ENCODE data around the gene TOM1.

DNA sequence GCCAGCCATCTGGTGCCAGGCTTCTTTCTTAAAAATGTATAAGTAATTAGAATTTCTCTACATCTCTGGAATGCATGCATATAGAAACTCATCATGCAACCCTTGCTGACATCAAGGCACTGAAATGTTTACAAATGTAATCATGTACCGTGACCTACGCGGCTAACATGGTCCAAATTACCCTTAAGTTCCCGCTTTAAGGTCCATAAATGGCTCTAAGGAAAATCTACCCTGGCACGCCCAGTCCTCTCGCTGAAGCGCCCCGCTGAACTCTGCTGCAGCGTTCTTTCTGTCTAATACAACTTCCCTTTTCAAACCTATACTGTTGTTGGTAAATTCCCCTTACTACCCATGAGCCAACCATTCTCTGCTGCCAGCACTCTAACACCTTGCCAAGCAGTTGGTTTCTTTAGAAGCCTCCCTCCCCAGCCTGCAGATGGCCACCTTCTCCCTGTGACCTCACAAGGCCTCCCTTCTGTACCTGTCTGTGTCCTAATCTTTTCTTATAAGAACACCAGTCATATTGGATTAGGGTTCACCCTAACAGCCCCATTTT is 67.7 kb downstream of the TOM1 start:
- TF ChIP-seq, protein P1, sequence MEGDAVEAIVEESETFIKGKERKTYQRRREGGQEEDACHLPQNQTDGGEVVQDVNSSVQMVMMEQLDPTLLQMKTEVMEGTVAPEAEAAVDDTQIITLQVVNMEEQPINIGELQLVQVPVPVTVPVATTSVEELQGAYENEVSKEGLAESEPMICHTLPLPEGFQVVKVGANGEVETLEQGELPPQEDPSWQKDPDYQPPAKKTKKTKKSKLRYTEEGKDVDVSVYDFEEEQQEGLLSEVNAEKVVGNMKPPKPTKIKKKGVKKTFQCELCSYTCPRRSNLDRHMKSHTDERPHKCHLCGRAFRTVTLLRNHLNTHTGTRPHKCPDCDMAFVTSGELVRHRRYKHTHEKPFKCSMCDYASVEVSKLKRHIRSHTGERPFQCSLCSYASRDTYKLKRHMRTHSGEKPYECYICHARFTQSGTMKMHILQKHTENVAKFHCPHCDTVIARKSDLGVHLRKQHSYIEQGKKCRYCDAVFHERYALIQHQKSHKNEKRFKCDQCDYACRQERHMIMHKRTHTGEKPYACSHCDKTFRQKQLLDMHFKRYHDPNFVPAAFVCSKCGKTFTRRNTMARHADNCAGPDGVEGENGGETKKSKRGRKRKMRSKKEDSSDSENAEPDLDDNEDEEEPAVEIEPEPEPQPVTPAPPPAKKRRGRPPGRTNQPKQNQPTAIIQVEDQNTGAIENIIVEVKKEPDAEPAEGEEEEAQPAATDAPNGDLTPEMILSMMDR (IDR thresholded peaks at IDR 0.05; ENCODE audit: low read depth, low read length, missing input control), result no peak
- TF ChIP-seq YY1 (IDR thresholded peaks at IDR 0.05) (no peak), EGR1 (IDR thresholded peaks at IDR 0.05; ENCODE audit: low read depth in 2 of 2) (no peak), GABPA (IDR thresholded peaks at IDR 0.05 in 1 of 2, conservative IDR thresholded peaks at IDR 0.05 in 1 of 2) (no peak), SP1 (IDR thresholded peaks at IDR 0.05) (no peak), RAD21 (IDR thresholded peaks at IDR 0.05) (no peak), TAF1 (conservative IDR thresholded peaks at IDR 0.05) (no peak)
- TF ChIP-seq, protein P2, sequence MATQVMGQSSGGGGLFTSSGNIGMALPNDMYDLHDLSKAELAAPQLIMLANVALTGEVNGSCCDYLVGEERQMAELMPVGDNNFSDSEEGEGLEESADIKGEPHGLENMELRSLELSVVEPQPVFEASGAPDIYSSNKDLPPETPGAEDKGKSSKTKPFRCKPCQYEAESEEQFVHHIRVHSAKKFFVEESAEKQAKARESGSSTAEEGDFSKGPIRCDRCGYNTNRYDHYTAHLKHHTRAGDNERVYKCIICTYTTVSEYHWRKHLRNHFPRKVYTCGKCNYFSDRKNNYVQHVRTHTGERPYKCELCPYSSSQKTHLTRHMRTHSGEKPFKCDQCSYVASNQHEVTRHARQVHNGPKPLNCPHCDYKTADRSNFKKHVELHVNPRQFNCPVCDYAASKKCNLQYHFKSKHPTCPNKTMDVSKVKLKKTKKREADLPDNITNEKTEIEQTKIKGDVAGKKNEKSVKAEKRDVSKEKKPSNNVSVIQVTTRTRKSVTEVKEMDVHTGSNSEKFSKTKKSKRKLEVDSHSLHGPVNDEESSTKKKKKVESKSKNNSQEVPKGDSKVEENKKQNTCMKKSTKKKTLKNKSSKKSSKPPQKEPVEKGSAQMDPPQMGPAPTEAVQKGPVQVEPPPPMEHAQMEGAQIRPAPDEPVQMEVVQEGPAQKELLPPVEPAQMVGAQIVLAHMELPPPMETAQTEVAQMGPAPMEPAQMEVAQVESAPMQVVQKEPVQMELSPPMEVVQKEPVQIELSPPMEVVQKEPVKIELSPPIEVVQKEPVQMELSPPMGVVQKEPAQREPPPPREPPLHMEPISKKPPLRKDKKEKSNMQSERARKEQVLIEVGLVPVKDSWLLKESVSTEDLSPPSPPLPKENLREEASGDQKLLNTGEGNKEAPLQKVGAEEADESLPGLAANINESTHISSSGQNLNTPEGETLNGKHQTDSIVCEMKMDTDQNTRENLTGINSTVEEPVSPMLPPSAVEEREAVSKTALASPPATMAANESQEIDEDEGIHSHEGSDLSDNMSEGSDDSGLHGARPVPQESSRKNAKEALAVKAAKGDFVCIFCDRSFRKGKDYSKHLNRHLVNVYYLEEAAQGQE (IDR thresholded peaks at IDR 0.05), result no peak
- TF ChIP-seq, protein P3, sequence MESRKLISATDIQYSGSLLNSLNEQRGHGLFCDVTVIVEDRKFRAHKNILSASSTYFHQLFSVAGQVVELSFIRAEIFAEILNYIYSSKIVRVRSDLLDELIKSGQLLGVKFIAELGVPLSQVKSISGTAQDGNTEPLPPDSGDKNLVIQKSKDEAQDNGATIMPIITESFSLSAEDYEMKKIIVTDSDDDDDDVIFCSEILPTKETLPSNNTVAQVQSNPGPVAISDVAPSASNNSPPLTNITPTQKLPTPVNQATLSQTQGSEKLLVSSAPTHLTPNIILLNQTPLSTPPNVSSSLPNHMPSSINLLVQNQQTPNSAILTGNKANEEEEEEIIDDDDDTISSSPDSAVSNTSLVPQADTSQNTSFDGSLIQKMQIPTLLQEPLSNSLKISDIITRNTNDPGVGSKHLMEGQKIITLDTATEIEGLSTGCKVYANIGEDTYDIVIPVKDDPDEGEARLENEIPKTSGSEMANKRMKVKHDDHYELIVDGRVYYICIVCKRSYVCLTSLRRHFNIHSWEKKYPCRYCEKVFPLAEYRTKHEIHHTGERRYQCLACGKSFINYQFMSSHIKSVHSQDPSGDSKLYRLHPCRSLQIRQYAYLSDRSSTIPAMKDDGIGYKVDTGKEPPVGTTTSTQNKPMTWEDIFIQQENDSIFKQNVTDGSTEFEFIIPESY (IDR thresholded peaks at IDR 0.05), result no peak
- TF ChIP-seq, protein P4, sequence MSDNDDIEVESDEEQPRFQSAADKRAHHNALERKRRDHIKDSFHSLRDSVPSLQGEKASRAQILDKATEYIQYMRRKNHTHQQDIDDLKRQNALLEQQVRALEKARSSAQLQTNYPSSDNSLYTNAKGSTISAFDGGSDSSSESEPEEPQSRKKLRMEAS (IDR thresholded peaks at IDR 0.05), result no peak
- TF ChIP-seq, protein P5, sequence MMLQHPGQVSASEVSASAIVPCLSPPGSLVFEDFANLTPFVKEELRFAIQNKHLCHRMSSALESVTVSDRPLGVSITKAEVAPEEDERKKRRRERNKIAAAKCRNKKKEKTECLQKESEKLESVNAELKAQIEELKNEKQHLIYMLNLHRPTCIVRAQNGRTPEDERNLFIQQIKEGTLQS (IDR thresholded peaks at IDR 0.05), result no peak

All from liver (tissue), 3 donors.